Upper lobe of left lung (tissue), 6 donors: Measurements from ENCODE around the gene NUDT8. TPM values are rescaled to one million over a fixed set of nuclear protein-coding genes. Genes with fewer than 3 reads are reported as not detected.

ENCODE experiments used
- ATAC-seq, 2 donors: fragments of 200-7000 bp; cut with Tn5 transposase; one replicate each; pipeline ENCODE4 v1.9.1; 2022; ENCODE audit warnings: mild to moderate bottlenecking in 2 of 2, moderate library complexity in 2 of 2; ENCODE audit not compliant: low FRiP score in 2 of 2
- DNase-seq, 2 donors: peaks; one replicate each; pipeline ENCODE4 v3.0.0-alpha.2; 2019 to 2020
- H3K27ac ChIP-seq, 4 donors: fragments of 200-600 bp; sonication (generic); one replicate each; pipeline ENCODE4 v1.5.1; 2016 to 2019
- H3K27me3 ChIP-seq, 4 donors: fragments of 200-600 bp; sonication (generic); one replicate each; pipeline ENCODE4 v1.5.1; 2017 to 2019
- H3K36me3 ChIP-seq, 4 donors: fragments of 200-600 bp; sonication (generic); one replicate each; pipeline ENCODE4 v1.5.1; 2016 to 2019
- H3K4me1 ChIP-seq, 4 donors: fragments of 200-600 bp; sonication (generic); one replicate each; pipeline ENCODE4 v1.5.1; 2018 to 2019
- H3K4me3 ChIP-seq, 4 donors: fragments of 200-600 bp; sonication (generic); one replicate each; pipeline ENCODE4 v1.5.1; 2017 to 2019; ENCODE audit warnings: mild to moderate bottlenecking in 2 of 4, moderate library complexity in 1 of 4
- H3K9me3 ChIP-seq, 4 donors: fragments of 200-600 bp; sonication (generic); one replicate each; pipeline ENCODE4 v1.5.1; 2018 to 2019
- EP300 ChIP-seq, 4 donors: sonication (generic); formaldehyde crosslinking; IDR thresholded peaks; one replicate each; pipeline ENCODE4 v1.5.1; 2017; ENCODE audit warnings: antibody characterized with exemption in 4 of 4, control low read depth in 2 of 4
- POLR2A ChIP-seq, 4 donors: fragments of 450-650 bp; IDR thresholded peaks; one replicate each; pipeline ENCODE4 v1.5.1; 2016 to 2017; ENCODE audit warnings: antibody characterized with exemption in 4 of 4, mild to moderate bottlenecking in 2 of 4
- POLR2AphosphoS5 ChIP-seq, 2 donors: sonication (generic); formaldehyde crosslinking; IDR thresholded peaks; one replicate each; pipeline ENCODE4 v1.5.1; 2017; ENCODE audit warnings: antibody characterized with exemption in 2 of 2
- WGBS, 2 donors: methylation state at CpG; one replicate each; pipeline ENCODE4 v1.1.5; 2017 to 2018; 5-methylcytosine and 5-hydroxymethylcytosine counted together
- total RNA-seq, 6 donors: library from RNA; depleted of rRNA in 4 of 6; stranded (reverse); fragments of >200 nt in 4 of 6; gene quantifications; one replicate each; pipeline versions ENCODE4 v1.1.0 to v1.2.1, GENCODE V29; 2016 to 2021
- TF ChIP-seq, protein P1 (sequence below), 6 experiments: fragments of 450-650 bp in 4 of 6; fragments of 200-600 bp in 2 of 6; sonication (generic) in 2 of 6; IDR thresholded peaks; one replicate each; pipeline ENCODE4 v1.5.1; 2016 to 2019; ENCODE audit warnings: antibody characterized with exemption in 6 of 6
- donor health status: DM: no; HTN: no; CAD: no; lungs with moderate emphysema.
- donor health status: DM: no; HTN: yes; CAD: no; lungs with severe emphysema.

NUDT8 gene
- total RNA-seq, 6 donors from 2014 or later: 4.3 to 17.8 (median 13.9) TPM; not detected in 1

DNA sequence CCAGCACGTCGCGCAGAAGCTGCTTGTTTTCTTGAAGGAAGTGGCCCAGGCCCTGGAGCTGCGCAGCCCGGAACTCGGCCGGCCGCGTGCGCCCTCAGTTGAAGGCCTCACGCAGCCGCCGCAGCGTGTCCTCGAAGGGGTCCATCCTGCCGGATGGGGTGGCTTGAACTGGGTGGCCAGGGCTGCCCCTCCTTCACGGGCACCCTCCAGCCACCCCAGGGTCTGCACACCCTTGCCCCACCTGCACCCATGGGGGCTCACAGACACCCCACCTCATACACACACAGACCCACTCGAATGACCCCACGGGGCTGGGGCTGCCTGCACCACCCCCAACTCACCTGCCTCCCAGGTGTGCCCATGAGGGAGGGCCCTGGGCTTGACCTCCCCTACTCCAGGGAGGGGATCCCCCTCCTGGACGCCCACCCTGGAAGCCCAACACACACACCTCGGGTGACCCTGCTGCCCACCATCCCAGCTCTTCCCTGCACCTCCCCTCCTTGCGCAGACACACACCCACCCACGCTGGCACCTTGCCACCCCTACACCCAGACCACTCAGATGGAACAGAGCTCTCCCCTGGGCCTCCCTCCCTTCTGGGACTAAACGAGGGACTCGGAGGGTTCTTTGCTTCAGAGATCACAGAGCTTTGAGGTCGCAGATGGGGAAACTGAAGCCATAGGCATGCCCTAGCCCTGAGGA, 37.9 kb upstream of the NUDT8 start:
- H3K4me3 ChIP-seq: no peak overlapping the region
- H3K27ac ChIP-seq: no peak overlapping the region
- no peak for TF ChIP-seq EP300 (IDR thresholded peaks at IDR 0.05)
- no peak for TF ChIP-seq POLR2AphosphoS5 (IDR thresholded peaks at IDR 0.05)
- TF ChIP-seq POLR2A (IDR thresholded peaks at IDR 0.05): no peak
- TF ChIP-seq, protein P1, sequence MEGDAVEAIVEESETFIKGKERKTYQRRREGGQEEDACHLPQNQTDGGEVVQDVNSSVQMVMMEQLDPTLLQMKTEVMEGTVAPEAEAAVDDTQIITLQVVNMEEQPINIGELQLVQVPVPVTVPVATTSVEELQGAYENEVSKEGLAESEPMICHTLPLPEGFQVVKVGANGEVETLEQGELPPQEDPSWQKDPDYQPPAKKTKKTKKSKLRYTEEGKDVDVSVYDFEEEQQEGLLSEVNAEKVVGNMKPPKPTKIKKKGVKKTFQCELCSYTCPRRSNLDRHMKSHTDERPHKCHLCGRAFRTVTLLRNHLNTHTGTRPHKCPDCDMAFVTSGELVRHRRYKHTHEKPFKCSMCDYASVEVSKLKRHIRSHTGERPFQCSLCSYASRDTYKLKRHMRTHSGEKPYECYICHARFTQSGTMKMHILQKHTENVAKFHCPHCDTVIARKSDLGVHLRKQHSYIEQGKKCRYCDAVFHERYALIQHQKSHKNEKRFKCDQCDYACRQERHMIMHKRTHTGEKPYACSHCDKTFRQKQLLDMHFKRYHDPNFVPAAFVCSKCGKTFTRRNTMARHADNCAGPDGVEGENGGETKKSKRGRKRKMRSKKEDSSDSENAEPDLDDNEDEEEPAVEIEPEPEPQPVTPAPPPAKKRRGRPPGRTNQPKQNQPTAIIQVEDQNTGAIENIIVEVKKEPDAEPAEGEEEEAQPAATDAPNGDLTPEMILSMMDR (IDR thresholded peaks at IDR 0.05): no peak
- WGBS, 2 donors: 66 to 78% methylated on average over 12 to 15 of the region's 26 CpGs
- no peak for ATAC-seq
- no peaks in the 10 kb centered on the region for H3K36me3 ChIP-seq
- H3K9me3 ChIP-seq: no peaks in the 10 kb centered on the region
- peak in 1 of 2 donors; percentile 84 for DNase-seq
- H3K27me3 ChIP-seq: no peaks in the 10 kb centered on the region
- H3K4me1 ChIP-seq: no peaks in the 10 kb centered on the region

GRCh38 chr11:67666676-67667489, 37.1 kb upstream of the NUDT8 start:
- Histone ChIP-seq H3K27me3 (no peaks in the 10 kb centered on the region), H3K4me1 (no peaks in the 10 kb centered on the region), H3K36me3 (no peaks in the 10 kb centered on the region), H3K9me3 (no peaks in the 10 kb centered on the region), H3K4me3 (no peak overlapping the region), H3K27ac (no peak overlapping the region)
- TF ChIP-seq, protein P1 (IDR thresholded peaks at IDR 0.05): no peak
- TF ChIP-seq POLR2AphosphoS5 (IDR thresholded peaks at IDR 0.05) (no peak), EP300 (IDR thresholded peaks at IDR 0.05) (no peak), POLR2A (IDR thresholded peaks at IDR 0.05) (no peak)
- 77 to 90% methylated on average over 12 to 17 of the region's 20 CpGs for WGBS, 2 donors
- peak in 1 of 2 donors; percentile 55 for DNase-seq
- ATAC-seq: no peak

GRCh38 chr11:67666303-67666645, 36.5 kb upstream of the NUDT8 start:
- TF ChIP-seq POLR2A (IDR thresholded peaks at IDR 0.05) (no peak), EP300 (IDR thresholded peaks at IDR 0.05) (no peak), POLR2AphosphoS5 (IDR thresholded peaks at IDR 0.05) (no peak)
- TF ChIP-seq, protein P1 (IDR thresholded peaks at IDR 0.05): no peak

DNA sequence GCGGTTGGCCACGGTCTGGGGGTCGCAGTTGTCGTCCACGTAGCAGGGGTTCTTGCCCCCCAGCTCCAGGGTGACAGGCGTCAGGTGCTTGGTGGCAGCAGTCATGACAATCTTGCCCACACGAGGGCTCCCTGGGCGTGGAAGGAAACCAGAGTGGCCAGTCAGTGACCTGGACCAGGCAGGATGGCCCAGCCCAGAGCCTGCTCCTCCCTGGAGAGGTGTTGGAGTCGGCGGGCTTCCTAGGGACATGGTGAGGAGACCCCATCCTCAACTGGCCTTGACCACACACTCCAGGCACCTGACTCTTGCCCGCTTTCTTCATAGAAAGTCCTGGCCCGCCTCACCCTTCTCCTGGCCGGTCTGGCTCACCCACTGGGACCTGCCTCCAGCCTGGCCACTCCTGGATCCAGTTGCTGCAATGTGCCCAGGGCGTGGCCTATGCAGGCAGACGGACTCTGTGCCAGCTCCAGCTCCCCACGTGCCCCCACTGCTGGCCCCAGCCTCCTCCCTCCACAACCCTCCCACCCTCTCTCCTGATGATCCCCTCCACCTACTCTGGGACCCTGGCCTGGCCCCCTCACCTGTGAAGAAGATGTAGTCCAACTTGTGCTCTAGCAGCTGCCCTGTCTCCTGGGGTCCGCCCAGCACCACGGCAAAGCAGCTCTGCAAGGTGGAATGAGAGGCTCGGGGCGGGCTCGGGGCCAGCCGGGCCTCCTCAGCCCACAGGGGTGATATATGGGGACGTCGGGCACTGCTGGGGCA, 36.0 kb upstream of the NUDT8 start:
- ATAC-seq (peak in 1 of 2 donors; percentile 24), DNase-seq (peak; percentile 55 to 64)
- H3K9me3 ChIP-seq: no peaks in the 10 kb centered on the region
- no peaks in the 10 kb centered on the region for H3K4me1 ChIP-seq
- H3K27ac ChIP-seq: no peak overlapping the region
- 66 to 71% methylated on average over 17 to 20 of the region's 24 CpGs for WGBS, 2 donors
- H3K36me3 ChIP-seq: no peaks in the 10 kb centered on the region
- TF ChIP-seq POLR2AphosphoS5 (IDR thresholded peaks at IDR 0.05): no peak
- TF ChIP-seq, protein P1 (IDR thresholded peaks at IDR 0.05): peak in 3 of 6 experiments; percentile 50 to 61 (median 54)
- no peak overlapping the region for H3K4me3 ChIP-seq
- no peaks in the 10 kb centered on the region for H3K27me3 ChIP-seq

More at GRCh38 chr11:67666303-67666645, 36.5 kb upstream of the NUDT8 start:
- no peaks in the 10 kb centered on the region for H3K27me3 ChIP-seq
- 82% methylated on average over 11 of the region's 11 CpGs; no CpG with 5 or more reads in 1 of the 2 donors for WGBS, 2 donors
- no peak overlapping the region for H3K27ac ChIP-seq
- no peaks in the 10 kb centered on the region for H3K9me3 ChIP-seq
- no peaks in the 10 kb centered on the region for H3K36me3 ChIP-seq
- ATAC-seq: no peak
- H3K4me3 ChIP-seq: no peak overlapping the region
- no peak for DNase-seq
- H3K4me1 ChIP-seq: no peaks in the 10 kb centered on the region
